Activated naive CD8-positive, alpha-beta T cell treated with anti-CD3 and anti-CD28 coated beads for 36 hours (primary cell): ENCODE data around the gene FCN1. TPM values are rescaled to one million over a fixed set of nuclear protein-coding genes. Genes with fewer than 3 reads are reported as not detected.
"Not testable (repeated sequence)": the region's sequence is repeated elsewhere in the genome, so short reads cannot be mapped to it uniquely, and the experiment has no call there.

Experiments
- DNase-seq: peaks from one replicate; pipeline ENCODE4 v3.0.0; 2021
- H3K27ac Mint-ChIP-seq: one replicate; pipeline ENCODE4 v1.8.0; 2022; ENCODE audit warnings: mild to moderate bottlenecking, moderate library complexity, mixed read lengths
- H3K27me3 Mint-ChIP-seq: one replicate; pipeline ENCODE4 v1.8.0; 2022; ENCODE audit warnings: mild to moderate bottlenecking, mixed read lengths
- H3K36me3 Mint-ChIP-seq: one replicate; pipeline ENCODE4 v1.8.0; 2021; ENCODE audit warnings: mild to moderate bottlenecking, mixed read lengths
- H3K4me1 Mint-ChIP-seq: one replicate; pipeline ENCODE4 v1.8.0; 2021; ENCODE audit warnings: mixed read lengths
- H3K4me3 Mint-ChIP-seq: one replicate; pipeline ENCODE4 v1.8.0; 2022; ENCODE audit warnings: mild to moderate bottlenecking, moderate library complexity, mixed read lengths
- H3K9me3 Mint-ChIP-seq: one replicate; pipeline ENCODE4 v1.8.0; 2022; ENCODE audit warnings: mixed read lengths
- total RNA-seq, 2 experiments: library from RNA; stranded (reverse); gene quantifications; one replicate each; pipeline ENCODE4 v1.2.3, GENCODE V29; 2021

Gene FCN1
- total RNA-seq, 2 experiments from 2014 or later, result not detected

- Mint-ChIP-seq H3K36me3 (no peaks in the 10 kb centered on the region), H3K27me3 (no peaks in the 10 kb centered on the region), H3K4me3 (no peak overlapping the region), H3K4me1 (no peaks in the 10 kb centered on the region), H3K27ac (no peak overlapping the region), H3K9me3 (no peaks in the 10 kb centered on the region)
- DNase-seq, result no peak
These were observed 40.2 kb upstream of the FCN1 start for GRCh38 chr9:134957945-134958227.

GRCh38 chr9:134957165-134957944 is 39.6 kb upstream of the FCN1 start:
- Mint-ChIP-seq H3K27ac (no peak overlapping the region), H3K9me3 (no peaks in the 10 kb centered on the region), H3K27me3 (no peaks in the 10 kb centered on the region), H3K36me3 (no peaks in the 10 kb centered on the region), H3K4me1 (no peaks in the 10 kb centered on the region), H3K4me3 (no peak overlapping the region)
- DNase-seq, result no peak

GRCh38 chr9:134956387-134956786 is 38.7 kb upstream of the FCN1 start:
- H3K4me3 Mint-ChIP-seq, H3K9me3 Mint-ChIP-seq, H3K36me3 Mint-ChIP-seq, H3K4me1 Mint-ChIP-seq, H3K27ac Mint-ChIP-seq, DNase-seq, H3K27me3 Mint-ChIP-seq: not testable (repeated sequence)

GRCh38 chr9:134955801-134956200 is 38.1 kb upstream of the FCN1 start:
- Mint-ChIP-seq H3K36me3 (no peaks in the 10 kb centered on the region), H3K27ac (no peak overlapping the region), H3K9me3 (no peaks in the 10 kb centered on the region), H3K4me3 (no peak overlapping the region), H3K27me3 (no peaks in the 10 kb centered on the region), H3K4me1 (no peaks in the 10 kb centered on the region)
- no peak for DNase-seq

GRCh38 chr9:134955156-134955555 is 37.4 kb upstream of the FCN1 start:
- H3K9me3 Mint-ChIP-seq, result no peaks in the 10 kb centered on the region
- H3K36me3 Mint-ChIP-seq, result no peaks in the 10 kb centered on the region
- no peak overlapping the region for H3K27ac Mint-ChIP-seq
- no peaks in the 10 kb centered on the region for H3K4me1 Mint-ChIP-seq
- H3K27me3 Mint-ChIP-seq, result no peaks in the 10 kb centered on the region
- no peak for DNase-seq
- H3K4me3 Mint-ChIP-seq, result no peak overlapping the region

GRCh38 chr9:134951994-134952393 is 34.3 kb upstream of the FCN1 start:
- no peak overlapping the region for H3K27ac Mint-ChIP-seq
- H3K4me1 Mint-ChIP-seq, result no peaks in the 10 kb centered on the region
- H3K36me3 Mint-ChIP-seq, result no peaks in the 10 kb centered on the region
- H3K27me3 Mint-ChIP-seq, result no peaks in the 10 kb centered on the region
- no peaks in the 10 kb centered on the region for H3K9me3 Mint-ChIP-seq
- H3K4me3 Mint-ChIP-seq, result no peak overlapping the region
- no peak for DNase-seq

- Mint-ChIP-seq H3K27ac (no peak overlapping the region), H3K36me3 (no peaks in the 10 kb centered on the region), H3K4me1 (no peaks in the 10 kb centered on the region), H3K27me3 (no peaks in the 10 kb centered on the region), H3K4me3 (no peak overlapping the region), H3K9me3 (no peaks in the 10 kb centered on the region)
- DNase-seq, result no peak
These were observed 33.7 kb upstream of the FCN1 start for GRCh38 chr9:134951461-134951860.

GRCh38 chr9:134950386-134951210 is 32.9 kb upstream of the FCN1 start:
- H3K36me3 Mint-ChIP-seq, result no peaks in the 10 kb centered on the region

GRCh38 chr9:134949681-134950385 is 32.1 kb upstream of the FCN1 start:
- no peak overlapping the region for H3K27ac Mint-ChIP-seq
- H3K27me3 Mint-ChIP-seq, result no peaks in the 10 kb centered on the region
- no peak for DNase-seq
- no peaks in the 10 kb centered on the region for H3K4me1 Mint-ChIP-seq
- H3K36me3 Mint-ChIP-seq, result no peaks in the 10 kb centered on the region
- no peaks in the 10 kb centered on the region for H3K9me3 Mint-ChIP-seq
- H3K4me3 Mint-ChIP-seq, result no peak overlapping the region

More at GRCh38 chr9:134950386-134951210, 32.9 kb upstream of the FCN1 start:
- no peak for DNase-seq
- H3K4me1 Mint-ChIP-seq, result no peaks in the 10 kb centered on the region
- no peaks in the 10 kb centered on the region for H3K27me3 Mint-ChIP-seq
- no peaks in the 10 kb centered on the region for H3K9me3 Mint-ChIP-seq
- H3K27ac Mint-ChIP-seq, result no peak overlapping the region
- H3K4me3 Mint-ChIP-seq, result no peak overlapping the region

GRCh38 chr9:134948149-134948548 is 30.4 kb upstream of the FCN1 start:
- H3K27ac Mint-ChIP-seq, result no peak overlapping the region

GRCh38 chr9:134947265-134947955 is 29.7 kb upstream of the FCN1 start:
- Mint-ChIP-seq H3K36me3 (no peaks in the 10 kb centered on the region), H3K4me3 (no peak overlapping the region), H3K9me3 (no peaks in the 10 kb centered on the region), H3K27me3 (no peaks in the 10 kb centered on the region), H3K4me1 (no peaks in the 10 kb centered on the region), H3K27ac (no peak overlapping the region)
- DNase-seq, result no peak

More at GRCh38 chr9:134948149-134948548, 30.4 kb upstream of the FCN1 start:
- H3K9me3 Mint-ChIP-seq, result no peaks in the 10 kb centered on the region
- no peaks in the 10 kb centered on the region for H3K36me3 Mint-ChIP-seq
- H3K4me3 Mint-ChIP-seq, result no peak overlapping the region
- no peaks in the 10 kb centered on the region for H3K27me3 Mint-ChIP-seq
- no peak for DNase-seq
- H3K4me1 Mint-ChIP-seq, result no peaks in the 10 kb centered on the region

GRCh38 chr9:134946663-134947062 is 29.0 kb upstream of the FCN1 start:
- Mint-ChIP-seq H3K4me3 (no peak overlapping the region), H3K9me3 (no peaks in the 10 kb centered on the region), H3K4me1 (no peaks in the 10 kb centered on the region), H3K27ac (no peak overlapping the region), H3K27me3 (no peaks in the 10 kb centered on the region), H3K36me3 (no peaks in the 10 kb centered on the region)
- DNase-seq, result no peak

GRCh38 chr9:134945509-134946275 is 28.0 kb upstream of the FCN1 start:
- DNase-seq, result no peak
- Mint-ChIP-seq H3K27me3 (no peaks in the 10 kb centered on the region), H3K4me1 (no peaks in the 10 kb centered on the region), H3K27ac (no peak overlapping the region), H3K9me3 (no peaks in the 10 kb centered on the region), H3K4me3 (no peak overlapping the region), H3K36me3 (no peaks in the 10 kb centered on the region)

- Mint-ChIP-seq H3K4me3 (no peak overlapping the region), H3K27ac (no peak overlapping the region), H3K36me3 (no peaks in the 10 kb centered on the region), H3K27me3 (no peaks in the 10 kb centered on the region), H3K4me1 (no peaks in the 10 kb centered on the region), H3K9me3 (no peaks in the 10 kb centered on the region)
- DNase-seq, result no peak
These were observed 27.2 kb upstream of the FCN1 start for GRCh38 chr9:134944916-134945315.
